Common myeloid progenitor, CD34-positive (primary cell): ENCODE measurements around the gene NELL1.

Experiments
- CTCF ChIA-PET: fragments of 350-600 bp; sonication (Branson Sonifier 250); formaldehyde crosslinking; loops from one replicate; lab custom pipeline; 2021; ENCODE audit warnings: antibody characterized with exemption; lab: Charles Lee
- POLR2A ChIA-PET: fragments of 350-600 bp; sonication (Branson Sonifier 250); formaldehyde crosslinking; loops from one replicate; lab custom pipeline; 2021; ENCODE audit warnings: antibody characterized with exemption; lab: Charles Lee
- DNase-seq, 3 donors: peaks; one replicate each; pipeline versions ENCODE4 v3.0.0 to v3.0.0-alpha.2; 2013
- H3K27ac ChIP-seq, 2 experiments: 1 replicate in 1 of 2; 2 replicates in 1 of 2; pipeline ENCODE4 v1.7.0; 2013; ENCODE audit warnings: inconsistent platforms in 2 of 2, low read length in 2 of 2, mild to moderate bottlenecking in 2 of 2, low read depth in 1 of 2, moderate library complexity in 1 of 2; ENCODE audit not compliant: severe bottlenecking in 2 of 2, insufficient read depth in 1 of 2, poor library complexity in 1 of 2
- H3K27me3 ChIP-seq, 5 experiments: replicated peaks in 2 of 5; 1 replicate in 3 of 5; 2 replicates in 2 of 5; pipeline versions ENCODE4 v1.6.1 to v1.7.0; 2013; ENCODE audit warnings: low read length in 4 of 5, mild to moderate bottlenecking in 2 of 5, moderate library complexity in 2 of 5, inconsistent platforms in 1 of 5; ENCODE audit not compliant: insufficient read depth in 5 of 5, control insufficient read depth in 4 of 5
- H3K36me3 ChIP-seq, 4 experiments: 1 replicate in 2 of 4; 2 replicates in 2 of 4; pipeline versions ENCODE4 v1.6.1 to v1.7.0; 2013; ENCODE audit warnings: low read length in 3 of 4, control low read depth in 1 of 4, mild to moderate bottlenecking in 1 of 4; ENCODE audit not compliant: control insufficient read depth in 4 of 4, insufficient read depth in 4 of 4
- H3K4me1 ChIP-seq, 4 experiments: 1 replicate in 3 of 4; 2 replicates in 1 of 4; pipeline versions ENCODE4 v1.6.1 to v1.7.1; 2013; ENCODE audit warnings: low read length in 3 of 4, mild to moderate bottlenecking in 3 of 4, control low read depth in 1 of 4, inconsistent platforms in 1 of 4, moderate library complexity in 1 of 4; ENCODE audit not compliant: control insufficient read depth in 4 of 4, insufficient read depth in 4 of 4; ENCODE audit errors: control extremely low read depth in 1 of 4
- H3K4me3 ChIP-seq, 7 experiments: 1 replicate in 4 of 7; 2 replicates in 3 of 7; pipeline versions ENCODE4 v1.5.1 to v1.7.0; 2013; ENCODE audit warnings: mild to moderate bottlenecking in 7 of 7, low read length in 6 of 7, moderate library complexity in 6 of 7, inconsistent platforms in 2 of 7, low read depth in 2 of 7, control low read depth in 1 of 7; ENCODE audit not compliant: insufficient read depth in 4 of 7, control insufficient read depth in 1 of 7; ENCODE audit errors: extremely low read depth in 1 of 7
- H3K9me3 ChIP-seq, 5 experiments: 1 replicate in 4 of 5; 2 replicates in 1 of 5; pipeline versions ENCODE4 v1.6.1 to v1.7.1; 2013; ENCODE audit warnings: low read length in 4 of 5, mild to moderate bottlenecking in 2 of 5, inconsistent platforms in 1 of 5, low read depth in 1 of 5, moderate library complexity in 1 of 5; ENCODE audit not compliant: control insufficient read depth in 4 of 5, insufficient read depth in 2 of 5; ENCODE audit errors: control extremely low read depth in 1 of 5
- WGBS: methylation state at CpG from one replicate; pipeline ENCODE4 v1.1.5; 2013; ENCODE audit not compliant: insufficient coverage; 5-methylcytosine and 5-hydroxymethylcytosine counted together

Gene NELL1

DNA sequence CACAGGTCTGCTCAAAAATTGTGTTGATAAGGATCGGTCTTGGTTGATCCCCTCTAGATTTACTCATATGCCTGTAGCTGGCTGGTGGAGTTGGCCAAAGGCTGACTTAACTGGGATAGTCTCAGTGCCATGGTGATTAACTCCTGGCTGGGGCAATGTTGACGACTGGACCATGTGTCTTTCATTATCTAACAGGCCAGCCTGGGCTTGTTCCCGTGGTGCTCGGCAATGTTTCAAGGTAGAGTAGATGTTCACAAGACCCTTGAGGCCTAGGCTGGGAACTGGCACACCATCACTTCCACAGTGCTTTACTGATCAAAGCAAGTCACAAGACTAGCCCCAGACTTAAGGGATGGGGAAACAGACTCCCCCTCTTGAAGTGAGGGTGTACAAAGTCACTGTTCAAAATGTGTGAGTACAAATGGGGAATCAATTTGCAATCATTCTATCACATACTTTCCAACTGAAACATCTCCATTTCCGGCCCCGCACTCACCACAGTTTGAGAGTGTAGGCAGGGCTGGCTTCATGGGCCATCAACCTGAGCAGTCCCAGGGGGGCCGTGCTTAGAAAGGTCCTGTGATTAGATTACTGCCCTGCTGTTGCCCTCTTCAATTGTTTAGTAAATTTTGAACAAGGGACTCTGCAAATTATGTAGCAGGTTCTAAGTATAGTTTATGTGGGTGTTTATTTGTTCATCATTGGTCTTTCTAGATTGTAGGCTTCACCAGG lies 240.8 kb downstream of the NELL1 start:
- Histone ChIP-seq H3K4me1 (no peaks in the 10 kb centered on the region), H3K36me3 (no peaks in the 10 kb centered on the region), H3K27ac (no peak overlapping the region), H3K9me3 (no peaks in the 10 kb centered on the region), H3K27me3 (no peaks in the 10 kb centered on the region), H3K4me3 (no peak overlapping the region)
- no peak for DNase-seq
- CTCF ChIA-PET = no interaction called here
- POLR2A ChIA-PET = no interaction called here
- WGBS = 87% methylated on average over 4 of the region's 7 CpGs

DNA sequence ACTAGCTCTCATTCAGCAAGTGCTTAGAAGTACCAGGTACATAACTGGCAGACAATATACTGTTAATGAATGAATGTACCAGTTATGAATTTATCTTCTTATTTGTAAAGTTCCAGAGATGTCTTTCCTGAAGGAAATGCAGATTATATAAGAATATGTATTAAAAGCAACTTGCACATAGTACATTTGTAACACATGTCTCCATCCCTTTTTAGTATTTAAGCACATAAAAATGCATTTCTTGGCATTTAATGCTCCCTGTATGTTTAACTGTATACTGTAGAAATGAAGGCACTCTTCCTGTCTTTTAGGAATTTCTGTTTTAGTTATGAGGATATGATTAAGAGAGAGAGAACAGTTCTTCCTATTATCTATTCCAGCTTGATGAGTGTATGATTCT lies 241.3 kb downstream of the NELL1 start:
- DNase-seq = no peak
- CTCF ChIA-PET = no interaction called here
- Histone ChIP-seq H3K4me1 (no peaks in the 10 kb centered on the region), H3K4me3 (no peak overlapping the region), H3K36me3 (no peaks in the 10 kb centered on the region), H3K9me3 (no peaks in the 10 kb centered on the region), H3K27me3 (no peaks in the 10 kb centered on the region), H3K27ac (no peak overlapping the region)
- POLR2A ChIA-PET = no interaction called here

DNA sequence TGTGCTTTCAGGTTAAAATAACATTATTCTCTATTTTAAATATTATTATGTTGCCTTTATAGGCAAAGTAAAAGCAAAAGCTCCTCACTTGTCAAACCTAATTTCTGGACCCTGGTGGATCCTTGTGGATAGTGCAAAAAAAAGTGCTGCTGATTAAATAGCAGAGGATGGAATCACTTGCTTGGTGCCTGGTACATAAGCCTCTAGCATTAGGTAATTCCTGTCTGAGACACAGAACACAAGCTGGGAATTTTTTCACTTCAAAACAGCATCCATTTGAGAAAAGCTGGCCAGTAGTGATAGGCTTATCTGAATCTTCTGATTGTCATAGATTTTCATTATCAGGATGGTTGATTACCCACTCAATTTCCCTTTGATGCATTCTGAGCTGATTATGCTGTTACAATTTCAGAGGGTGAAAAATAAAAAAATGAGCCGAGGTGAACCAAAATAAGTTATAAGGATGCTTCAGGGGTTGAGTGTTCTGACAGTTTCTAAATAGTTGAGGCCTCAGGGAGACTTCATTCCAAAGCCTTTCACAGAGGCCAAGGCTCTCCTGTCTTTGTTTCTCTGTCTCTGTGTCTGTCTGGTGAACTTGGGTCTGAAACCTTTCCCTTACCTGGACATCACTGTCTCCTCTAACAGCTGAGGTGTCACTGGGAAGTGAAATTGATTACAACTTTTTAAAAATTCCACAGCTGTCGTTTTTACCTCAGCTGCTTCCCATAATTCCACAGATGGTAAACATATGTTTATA lies 242.9 kb downstream of the NELL1 start:
- no peaks in the 10 kb centered on the region for H3K9me3 ChIP-seq
- no peak for DNase-seq

DNA sequence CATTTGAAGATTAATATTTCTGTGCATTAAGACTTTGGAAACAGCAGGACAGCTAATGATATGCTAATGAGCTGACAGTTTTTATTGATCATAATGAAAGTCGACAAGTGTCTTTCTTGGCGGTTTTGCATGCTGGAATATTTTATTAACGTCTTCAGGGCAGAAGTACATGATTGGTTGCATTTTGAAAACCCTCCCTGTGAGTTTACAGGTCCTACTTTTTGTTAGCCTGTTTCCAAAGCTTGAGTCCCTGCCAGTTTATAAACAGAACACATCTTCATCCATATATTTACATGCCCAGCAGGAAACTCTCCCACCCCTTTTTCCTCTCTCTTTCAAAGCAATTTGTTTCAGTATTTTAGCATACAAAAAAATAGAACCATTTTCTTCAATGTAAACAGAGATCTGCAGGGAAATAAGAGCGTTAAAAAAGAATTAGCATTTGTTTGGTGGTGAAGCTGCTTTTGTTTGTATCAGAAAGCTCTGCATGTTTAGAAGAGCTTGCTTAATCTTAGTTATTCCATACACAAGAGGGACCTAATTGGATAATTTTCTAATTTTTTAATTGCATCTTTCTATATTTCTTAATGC lies 243.6 kb downstream of the NELL1 start:
- Histone ChIP-seq H3K4me1 (no peaks in the 10 kb centered on the region), H3K4me3 (no peak overlapping the region), H3K27ac (no peak overlapping the region), H3K9me3 (no peaks in the 10 kb centered on the region), H3K36me3 (no peaks in the 10 kb centered on the region), H3K27me3 (no peaks in the 10 kb centered on the region)
- POLR2A ChIA-PET = no interaction called here
- DNase-seq = no peak
- CTCF ChIA-PET = interaction anchor here (0.6 kb wide), 1 partner anchor 593 kb away, joined by 6 read pairs; no protein-coding TSS in a partner anchor
- WGBS = 60% methylated on average over 2 of the region's 4 CpGs

More for the DNA sequence above, 242.9 kb downstream of the NELL1 start:
- Histone ChIP-seq H3K36me3 (no peaks in the 10 kb centered on the region), H3K4me3 (no peak overlapping the region), H3K4me1 (no peaks in the 10 kb centered on the region), H3K27me3 (no peaks in the 10 kb centered on the region), H3K27ac (no peak overlapping the region)
- ChIA-PET CTCF (no interaction called here), POLR2A (no interaction called here)
- 33% methylated on average over 1 of the region's 2 CpGs for WGBS

DNA sequence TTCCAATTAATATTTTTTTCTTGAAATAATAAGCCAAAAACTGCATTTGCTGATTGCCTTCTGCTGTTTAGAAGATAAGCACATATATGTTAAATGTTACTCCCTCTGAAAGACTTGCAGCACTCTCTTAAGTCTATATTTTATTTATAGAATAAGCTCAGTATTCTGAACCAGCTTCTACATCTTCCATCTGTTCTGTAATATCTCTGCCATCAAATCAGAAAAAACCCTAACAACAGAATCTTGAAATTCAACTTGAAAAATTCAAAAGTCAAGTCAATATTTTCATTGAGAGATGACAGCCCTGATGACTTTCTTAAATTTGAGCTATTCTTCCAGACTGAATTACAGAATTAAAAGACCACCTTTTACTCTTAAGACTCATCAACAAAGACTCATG lies 247.9 kb downstream of the NELL1 start:
- no peaks in the 10 kb centered on the region for H3K27me3 ChIP-seq
- DNase-seq = no peak
- H3K36me3 ChIP-seq = no peaks in the 10 kb centered on the region
- H3K9me3 ChIP-seq = no peaks in the 10 kb centered on the region
- ChIA-PET POLR2A (no interaction called here), CTCF (no interaction called here)
- no peak overlapping the region for H3K4me3 ChIP-seq
- H3K4me1 ChIP-seq = no peaks in the 10 kb centered on the region
- no peak overlapping the region for H3K27ac ChIP-seq

DNA sequence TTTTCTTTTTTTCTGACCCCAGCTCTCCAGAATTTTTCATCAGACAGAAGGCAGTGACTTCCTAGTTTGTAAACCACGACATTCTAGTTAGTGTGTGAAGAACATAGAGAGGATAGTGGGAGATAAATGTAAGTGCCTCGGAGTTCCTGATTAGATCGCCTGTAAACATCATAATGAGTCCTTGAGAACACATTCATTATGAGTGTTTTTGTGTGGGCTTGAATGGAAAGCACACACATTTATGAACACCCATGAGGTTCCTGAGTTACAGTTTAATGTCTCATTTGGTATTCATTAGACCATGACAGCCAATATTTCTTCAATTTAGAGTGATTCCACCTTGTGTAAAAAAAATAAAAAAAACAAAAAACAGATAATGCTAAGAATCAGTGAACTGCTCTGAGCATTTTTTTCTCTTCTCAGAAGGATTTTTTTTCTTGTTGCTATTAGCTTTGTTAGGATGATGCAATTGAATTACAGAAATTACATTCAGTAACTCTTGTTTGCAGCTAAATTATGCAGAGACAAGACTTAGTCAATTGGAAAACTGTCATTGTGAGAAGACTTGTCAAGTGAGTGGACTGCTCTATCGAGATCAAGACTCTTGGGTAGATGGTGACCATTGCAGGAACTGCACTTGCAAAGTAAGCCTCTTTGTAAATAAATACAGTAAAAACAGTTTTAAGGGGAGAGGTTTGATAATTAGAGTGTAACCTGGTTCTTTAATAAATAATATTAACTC lies 257.6 kb downstream of the NELL1 start:
- Histone ChIP-seq H3K27me3 (no peaks in the 10 kb centered on the region), H3K4me3 (no peak overlapping the region), H3K27ac (no peak overlapping the region), H3K4me1 (no peaks in the 10 kb centered on the region), H3K36me3 (no peaks in the 10 kb centered on the region), H3K9me3 (no peaks in the 10 kb centered on the region)
- WGBS = 60% methylated on average over 1 of the region's 4 CpGs
- POLR2A ChIA-PET = no interaction called here
- no peak for DNase-seq
- CTCF ChIA-PET = no interaction called here

DNA sequence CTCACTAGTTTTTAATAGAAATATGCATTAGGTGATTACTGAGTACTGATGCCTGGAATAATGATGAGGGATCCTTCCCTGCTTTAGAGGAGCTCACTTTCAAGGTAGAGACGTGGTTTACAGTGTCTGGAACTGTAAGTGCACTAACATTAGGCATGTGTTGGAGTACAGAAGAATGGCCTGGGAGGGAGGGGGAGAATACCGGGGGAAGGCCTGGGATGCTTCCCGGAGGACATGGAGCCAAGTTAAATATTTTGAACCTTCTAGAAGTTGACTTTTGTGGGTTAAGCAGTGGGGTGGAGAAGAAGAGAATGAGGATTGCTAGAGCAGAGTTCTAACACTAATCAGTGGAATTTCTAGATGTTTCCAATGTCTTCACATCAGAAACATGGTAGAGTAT lies 261.6 kb downstream of the NELL1 start:
- no peak for DNase-seq
- H3K4me1 ChIP-seq = no peaks in the 10 kb centered on the region
- CTCF ChIA-PET = no interaction called here
- H3K27me3 ChIP-seq = no peaks in the 10 kb centered on the region
- H3K4me3 ChIP-seq = no peak overlapping the region
- no peaks in the 10 kb centered on the region for H3K36me3 ChIP-seq
- POLR2A ChIA-PET = no interaction called here
- 92% methylated on average over 2 of the region's 3 CpGs for WGBS
- no peak overlapping the region for H3K27ac ChIP-seq
- no peaks in the 10 kb centered on the region for H3K9me3 ChIP-seq
